HepG2 (cell line): ENCODE data around the gene RPL36AL. TPM values are rescaled to one million over a fixed set of nuclear protein-coding genes. Genes with fewer than 3 reads are reported as not detected.

Experiments used
- AKAP8 ChIP-seq: sonication (generic); formaldehyde crosslinking; IDR thresholded peaks from 2 replicates; pipeline ENCODE4 v1.5.1; 2020; ENCODE audit warnings: mild to moderate bottlenecking, missing genetic modification reagents
- ARNT2 ChIP-seq: sonication (generic); formaldehyde crosslinking; IDR thresholded peaks from 2 replicates; pipeline ENCODE4 v1.8.0; 2022; ENCODE audit warnings: mild to moderate bottlenecking, low read depth, missing genetic modification reagents, moderate library complexity
- CBX5 ChIP-seq: sonication (generic); formaldehyde crosslinking; IDR thresholded peaks from 2 replicates; pipeline ENCODE4 v1.4.0; 2020; ENCODE audit warnings: missing genetic modification reagents, borderline replicate concordance
- CEBPG ChIP-seq: IDR thresholded peaks from 2 replicates; pipeline ENCODE4 v1.6.1; 2016
- CHD4 ChIP-seq: fragments of 200-600 bp; sonication (generic); IDR thresholded peaks from 2 replicates; pipeline ENCODE4 v1.7.0; 2017; ENCODE audit warnings: mild to moderate bottlenecking, low read length, borderline replicate concordance
- HHEX ChIP-seq: IDR thresholded peaks from 2 replicates; pipeline ENCODE4 v1.6.1; 2016; ENCODE audit warnings: control low read depth
- HNRNPL ChIP-seq: fragments of 200-400 bp; formaldehyde crosslinking; IDR thresholded peaks from 2 replicates; pipeline ENCODE4 v1.6.1; 2017; ENCODE audit warnings: mild to moderate bottlenecking, low read depth, low read length
- KAT7 ChIP-seq: IDR thresholded peaks from 2 replicates; pipeline ENCODE4 v1.6.1; 2018; ENCODE audit warnings: borderline replicate concordance, missing compliant biosample characterization
- KAT8 ChIP-seq: IDR thresholded peaks from 2 replicates; pipeline ENCODE4 v1.6.1; 2016; ENCODE audit warnings: missing genetic modification reagents, missing compliant biosample characterization
- MAZ ChIP-seq, 2 experiments: sonication (generic) in 1 of 2; formaldehyde crosslinking in 1 of 2; IDR thresholded peaks; 2 replicates each; pipeline versions ENCODE4 v1.5.0 to v1.6.1; 2012 to 2020; ENCODE audit warnings: low read depth in 2 of 2, mild to moderate bottlenecking in 2 of 2, borderline replicate concordance in 1 of 2, improper control_type of control experiment in 1 of 2, low read length in 1 of 2, missing genetic modification reagents in 1 of 2, moderate library complexity in 1 of 2
- MED1 ChIP-seq: sonication (generic); formaldehyde crosslinking; IDR thresholded peaks from 2 replicates; pipeline ENCODE4 v1.4.0; 2020; ENCODE audit warnings: missing genetic modification reagents
- MEIS2 ChIP-seq: sonication (generic); formaldehyde crosslinking; IDR thresholded peaks from 2 replicates; pipeline ENCODE4 v1.9.0; 2021; ENCODE audit warnings: mild to moderate bottlenecking, missing genetic modification reagents
- MIER3 ChIP-seq: IDR thresholded peaks from 2 replicates; pipeline ENCODE4 v1.6.1; 2016; ENCODE audit warnings: missing compliant biosample characterization, borderline replicate concordance
- MTF2 ChIP-seq: sonication (generic); formaldehyde crosslinking; IDR thresholded peaks from 2 replicates; pipeline ENCODE4 v1.5.0; 2020; ENCODE audit warnings: missing genetic modification reagents, borderline replicate concordance
- NCOA2 ChIP-seq: sonication (generic); formaldehyde crosslinking; IDR thresholded peaks from 2 replicates; pipeline ENCODE4 v1.8.0; 2022; ENCODE audit warnings: inconsistent platforms
- PHB2 ChIP-seq: fragments of 450-650 bp; IDR thresholded peaks from 2 replicates; pipeline ENCODE4 v1.6.1; 2018; ENCODE audit not compliant: partially characterized antibody
- RFX5 ChIP-seq: IDR thresholded peaks from 2 replicates; pipeline ENCODE4 v1.6.1; 2011; ENCODE audit warnings: low read depth, low read length, improper control_type of control experiment
- RXRB ChIP-seq: IDR thresholded peaks from 2 replicates; pipeline ENCODE4 v1.6.1; 2016; ENCODE audit warnings: borderline replicate concordance, missing genetic modification reagents, missing compliant biosample characterization
- ZNF12 ChIP-seq: sonication (generic); formaldehyde crosslinking; IDR thresholded peaks from 2 replicates; pipeline ENCODE4 v1.5.0; 2020; ENCODE audit warnings: missing genetic modification reagents
- ZNF136 ChIP-seq: sonication (generic); formaldehyde crosslinking; IDR thresholded peaks from 2 replicates; pipeline ENCODE4 v1.8.1; 2022; ENCODE audit warnings: low read depth, mild to moderate bottlenecking, moderate library complexity, missing genetic modification reagents
- ZNF263 ChIP-seq: sonication (generic); formaldehyde crosslinking; IDR thresholded peaks from 2 replicates; pipeline ENCODE4 v1.4.0; 2020; ENCODE audit warnings: missing genetic modification reagents
- polyA plus RNA-seq, 8 experiments: library from polyadenylated mRNA; depleted of rRNA in 3 of 8; stranded (reverse) in 7 of 8; unstranded in 1 of 8; fragments of >200 nt; fragmentation: Illumina TruSeq in 4 of 8; extraction: Trizol in 4 of 8; gene quantifications; 2 replicates each; pipeline versions ENCODE4 v1.2.1 to v1.2.3, GENCODE V29; 2011 to 2016; ENCODE audit warnings: low read depth in 4 of 8, missing spikeins in 1 of 8, mixed read lengths in 1 of 8; ENCODE audit not compliant: insufficient read depth in 1 of 8
- total RNA-seq, 5 experiments: library from RNA; depleted of rRNA; stranded (reverse); fragments of >200 nt; fragmentation: Illumina TruSeq; extraction: Trizol; gene quantifications; 2 replicates each; pipeline ENCODE4 v1.2.3, GENCODE V29; 2016; ENCODE audit warnings: low read depth in 1 of 5
- TF ChIP-seq, protein P1 (sequence below): sonication (generic); formaldehyde crosslinking; IDR thresholded peaks from 2 replicates; pipeline ENCODE4 v1.5.0; 2020; ENCODE audit warnings: missing genetic modification reagents
- TF ChIP-seq, protein P2 (sequence below): IDR thresholded peaks from 2 replicates; pipeline ENCODE4 v1.6.1; 2016
- TF ChIP-seq, protein P3 (sequence below): sonication (generic); formaldehyde crosslinking; IDR thresholded peaks from 2 replicates; pipeline ENCODE4 v1.8.1; 2023; ENCODE audit warnings: mild to moderate bottlenecking, missing genetic modification reagents
- TF ChIP-seq, protein P4 (sequence below): IDR thresholded peaks from 2 replicates; pipeline ENCODE4 v1.6.1; 2018; ENCODE audit warnings: missing genetic modification reagents
- TF ChIP-seq, protein P5 (sequence below): sonication (generic); formaldehyde crosslinking; IDR thresholded peaks from 2 replicates; pipeline ENCODE4 v1.5.1; 2020; ENCODE audit warnings: missing genetic modification reagents, mild to moderate bottlenecking, borderline replicate concordance

RPL36AL gene
- total and polyA plus RNA-seq, 2 of the 13 experiments (the other 11 are each of a cell fraction or from before 2014, with no cell fraction given): 90.0 to 294 TPM

DNA sequence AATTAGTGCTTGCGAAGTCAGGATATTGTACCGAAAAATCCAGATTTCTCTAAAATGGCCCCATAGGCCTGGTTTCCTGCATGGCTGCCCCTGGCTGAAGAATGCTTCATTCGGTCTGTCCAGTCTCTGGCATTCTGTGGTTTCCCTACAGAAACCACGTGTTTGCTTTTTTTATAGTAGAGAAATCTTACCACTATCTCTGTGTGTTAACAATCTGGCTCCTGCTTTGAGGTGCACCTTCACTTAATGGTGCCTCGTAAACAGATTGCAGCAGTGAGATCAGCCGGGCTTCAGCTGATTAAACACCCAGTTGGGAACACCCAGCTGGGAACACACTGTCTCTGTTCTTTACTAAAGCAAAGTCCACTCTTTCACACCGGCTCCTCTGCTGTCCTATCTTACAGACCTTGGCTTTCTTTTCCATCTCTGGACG lies 21.3 kb upstream of the RPL36AL start (continued):
- TF ChIP-seq, protein P1, sequence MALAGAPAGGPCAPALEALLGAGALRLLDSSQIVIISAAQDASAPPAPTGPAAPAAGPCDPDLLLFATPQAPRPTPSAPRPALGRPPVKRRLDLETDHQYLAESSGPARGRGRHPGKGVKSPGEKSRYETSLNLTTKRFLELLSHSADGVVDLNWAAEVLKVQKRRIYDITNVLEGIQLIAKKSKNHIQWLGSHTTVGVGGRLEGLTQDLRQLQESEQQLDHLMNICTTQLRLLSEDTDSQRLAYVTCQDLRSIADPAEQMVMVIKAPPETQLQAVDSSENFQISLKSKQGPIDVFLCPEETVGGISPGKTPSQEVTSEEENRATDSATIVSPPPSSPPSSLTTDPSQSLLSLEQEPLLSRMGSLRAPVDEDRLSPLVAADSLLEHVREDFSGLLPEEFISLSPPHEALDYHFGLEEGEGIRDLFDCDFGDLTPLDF (CRISPR knock-in tag): no peak
- TF ChIP-seq MIER3 (CRISPR knock-in tag): peak; percentile 83; the same call in 1 of the 2 replicates
- TF ChIP-seq CBX5 (CRISPR knock-in tag): peak; percentile 79; the same call in 1 of the 2 replicates
- peak; percentile 84 for TF ChIP-seq NCOA2
- TF ChIP-seq, protein P2, sequence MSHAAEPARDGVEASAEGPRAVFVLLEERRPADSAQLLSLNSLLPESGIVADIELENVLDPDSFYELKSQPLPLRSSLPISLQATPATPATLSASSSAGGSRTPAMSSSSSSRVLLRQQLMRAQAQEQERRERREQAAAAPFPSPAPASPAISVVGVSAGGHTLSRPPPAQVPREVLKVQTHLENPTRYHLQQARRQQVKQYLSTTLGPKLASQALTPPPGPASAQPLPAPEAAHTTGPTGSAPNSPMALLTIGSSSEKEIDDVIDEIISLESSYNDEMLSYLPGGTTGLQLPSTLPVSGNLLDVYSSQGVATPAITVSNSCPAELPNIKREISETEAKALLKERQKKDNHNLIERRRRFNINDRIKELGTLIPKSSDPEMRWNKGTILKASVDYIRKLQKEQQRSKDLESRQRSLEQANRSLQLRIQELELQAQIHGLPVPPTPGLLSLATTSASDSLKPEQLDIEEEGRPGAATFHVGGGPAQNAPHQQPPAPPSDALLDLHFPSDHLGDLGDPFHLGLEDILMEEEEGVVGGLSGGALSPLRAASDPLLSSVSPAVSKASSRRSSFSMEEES (CRISPR knock-in tag): 0 out of 2 replicates have a peak, but pooled peaks have one; percentile 35
- TF ChIP-seq KAT8 (CRISPR knock-in tag): peak; percentile 58; the same call in 1 of the 2 replicates
- TF ChIP-seq AKAP8 (CRISPR knock-in tag): no peak
- TF ChIP-seq, protein P3, sequence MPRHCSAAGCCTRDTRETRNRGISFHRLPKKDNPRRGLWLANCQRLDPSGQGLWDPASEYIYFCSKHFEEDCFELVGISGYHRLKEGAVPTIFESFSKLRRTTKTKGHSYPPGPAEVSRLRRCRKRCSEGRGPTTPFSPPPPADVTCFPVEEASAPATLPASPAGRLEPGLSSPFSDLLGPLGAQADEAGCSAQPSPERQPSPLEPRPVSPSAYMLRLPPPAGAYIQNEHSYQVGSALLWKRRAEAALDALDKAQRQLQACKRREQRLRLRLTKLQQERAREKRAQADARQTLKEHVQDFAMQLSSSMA (CRISPR knock-in tag): no peak
- TF ChIP-seq ZNF136 (CRISPR knock-in tag): no peak
- no peak for TF ChIP-seq MAZ (IDR thresholded peaks at IDR 0.05; ENCODE audit: borderline replicate concordance, low read depth, low read length)
- TF ChIP-seq MAZ (CRISPR knock-in tag; IDR thresholded peaks at IDR 0.05; ENCODE audit: low read depth): 0 out of 2 replicates have a peak, but pooled peaks have one; percentile 24
- TF ChIP-seq CHD4: no peak
- no peak for TF ChIP-seq HNRNPL
- no peak for TF ChIP-seq ZNF263
- no peak for TF ChIP-seq ARNT2
- no peak for TF ChIP-seq MTF2
- TF ChIP-seq, protein P4, sequence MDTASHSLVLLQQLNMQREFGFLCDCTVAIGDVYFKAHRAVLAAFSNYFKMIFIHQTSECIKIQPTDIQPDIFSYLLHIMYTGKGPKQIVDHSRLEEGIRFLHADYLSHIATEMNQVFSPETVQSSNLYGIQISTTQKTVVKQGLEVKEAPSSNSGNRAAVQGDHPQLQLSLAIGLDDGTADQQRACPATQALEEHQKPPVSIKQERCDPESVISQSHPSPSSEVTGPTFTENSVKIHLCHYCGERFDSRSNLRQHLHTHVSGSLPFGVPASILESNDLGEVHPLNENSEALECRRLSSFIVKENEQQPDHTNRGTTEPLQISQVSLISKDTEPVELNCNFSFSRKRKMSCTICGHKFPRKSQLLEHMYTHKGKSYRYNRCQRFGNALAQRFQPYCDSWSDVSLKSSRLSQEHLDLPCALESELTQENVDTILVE (CRISPR knock-in tag): peak; percentile 57; the same call in 1 of the 2 replicates
- TF ChIP-seq, protein P5, sequence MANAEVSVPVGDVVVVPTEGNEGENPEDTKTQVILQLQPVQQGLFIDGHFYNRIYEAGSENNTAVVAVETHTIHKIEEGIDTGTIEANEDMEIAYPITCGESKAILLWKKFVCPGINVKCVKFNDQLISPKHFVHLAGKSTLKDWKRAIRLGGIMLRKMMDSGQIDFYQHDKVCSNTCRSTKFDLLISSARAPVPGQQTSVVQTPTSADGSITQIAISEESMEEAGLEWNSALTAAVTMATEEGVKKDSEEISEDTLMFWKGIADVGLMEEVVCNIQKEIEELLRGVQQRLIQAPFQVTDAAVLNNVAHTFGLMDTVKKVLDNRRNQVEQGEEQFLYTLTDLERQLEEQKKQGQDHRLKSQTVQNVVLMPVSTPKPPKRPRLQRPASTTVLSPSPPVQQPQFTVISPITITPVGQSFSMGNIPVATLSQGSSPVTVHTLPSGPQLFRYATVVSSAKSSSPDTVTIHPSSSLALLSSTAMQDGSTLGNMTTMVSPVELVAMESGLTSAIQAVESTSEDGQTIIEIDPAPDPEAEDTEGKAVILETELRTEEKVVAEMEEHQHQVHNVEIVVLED: no peak
- TF ChIP-seq ZNF12 (CRISPR knock-in tag): peak; percentile 58; the same call in 1 of the 2 replicates
- peak; percentile 69 for TF ChIP-seq MEIS2
- TF ChIP-seq PHB2: no peak
- TF ChIP-seq HHEX (CRISPR knock-in tag): peak; percentile 40; the same call in 1 of the 2 replicates
- TF ChIP-seq KAT7 (CRISPR knock-in tag): no peak; the same call in 1 of the 2 replicates
- peak; percentile 90 for TF ChIP-seq CEBPG (CRISPR knock-in tag)
- TF ChIP-seq RXRB: peak; percentile 71
- TF ChIP-seq RFX5: no peak
- TF ChIP-seq MED1 (CRISPR knock-in tag): peak; percentile 88
